Lower leg skin (tissue), 3 donors: ENCODE measurements around the gene VSIR.

Experiments used
- CTCF ChIP-seq, 3 donors: fragments of 450-650 bp; IDR thresholded peaks; one replicate each; pipeline ENCODE4 v1.5.1; 2016; ENCODE audit warnings: antibody characterized with exemption in 3 of 3, mild to moderate bottlenecking in 3 of 3, moderate library complexity in 2 of 3
- POLR2A ChIP-seq, 2 donors: fragments of 450-650 bp; IDR thresholded peaks; one replicate each; pipeline ENCODE4 v1.6.1; 2016 to 2017; ENCODE audit warnings: antibody characterized with exemption in 2 of 2, mild to moderate bottlenecking in 1 of 2, moderate library complexity in 1 of 2

- TF ChIP-seq CTCF (IDR thresholded peaks at IDR 0.05) = no peak
- no peak for TF ChIP-seq POLR2A (IDR thresholded peaks at IDR 0.05)
Observed at GRCh38 chr10:71743866-71744265, 29.5 kb downstream of the VSIR start.
